Measurements from ENCODE around the gene TMEM200A. TPM values are rescaled to one million over a fixed set of nuclear protein-coding genes. Genes with fewer than 3 reads are reported as not detected.

Gene TMEM200A
- total and polyA plus RNA-seq, 2 experiments from 2014 or later, result 44.5 to 47.0 TPM

DNA sequence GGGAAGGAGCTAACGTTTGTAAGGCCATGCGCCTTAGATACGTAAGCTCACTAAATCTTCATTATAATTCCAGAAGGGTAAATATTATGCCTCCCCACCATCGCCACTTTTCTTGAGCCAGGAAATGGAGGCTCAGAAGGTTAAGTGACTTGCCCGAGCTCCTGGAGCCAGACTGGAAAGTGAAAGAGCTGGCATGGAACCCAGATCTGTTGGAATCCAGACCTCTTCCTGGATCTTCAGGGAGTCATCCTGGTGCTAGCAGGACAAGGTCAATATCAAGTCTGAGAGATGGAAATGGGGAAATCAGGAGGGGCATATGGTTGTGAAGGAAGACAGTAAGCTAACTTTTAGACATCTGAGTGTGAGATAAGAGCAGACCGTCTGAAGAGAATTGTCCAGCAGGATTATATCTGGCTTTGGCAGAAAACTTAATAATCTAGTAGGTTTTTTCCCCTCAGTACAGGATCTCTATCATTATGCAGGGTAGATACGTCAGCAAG, 6.2 kb downstream of the TMEM200A start:
- 74 to 80% methylated on average over 7 of the region's 7 CpGs for WGBS, 2 experiments (ENCODE audit: low coverage in 1 of 2, low lambda C conversion rate in 2 of 2, missing lambda C conversion rate in 2 of 2)
- Histone ChIP-seq H3K27me3 (replicated peaks; ENCODE audit: insufficient read depth) (no peaks in the 10 kb centered on the region), H3K79me2 (ENCODE audit: insufficient read depth) (peaks cover 100% of the 10 kb centered on the region), H3K4me1 (ENCODE audit: insufficient read depth) (peaks cover 25% of the 10 kb centered on the region), H3K4me2 (ENCODE audit: unreplicated experiment) (peak overlapping the region; percentile 2), H4K20me1 (ENCODE audit: insufficient read depth) (no peaks in the 10 kb centered on the region), H2AFZ (no peak overlapping the region), H3K9me3 (ENCODE audit: low read depth) (no peaks in the 10 kb centered on the region), H3K9me2 (ENCODE audit: insufficient read depth) (no peaks in the 10 kb centered on the region), H3K27ac (no peak overlapping the region), H3K36me3 (ENCODE audit: low read depth) (peaks cover 7% of the 10 kb centered on the region; the same call in 1 of the 2 replicates), H3F3A (ENCODE audit: insufficient read depth) (no peaks in the 10 kb centered on the region), H3K4me3 (no peak overlapping the region), H3K9ac (no peak overlapping the region)
- in situ Hi-C loops (cut with MboI), result no loop called here
- no peak for DNase-seq
- TF ChIP-seq EZH2 (IDR thresholded peaks at IDR 0.05; ENCODE audit: insufficient read depth, poor library complexity, severe bottlenecking), result no peak
- no peak for TF ChIP-seq EZH2phosphoT487 (IDR thresholded peaks at IDR 0.05; ENCODE audit: insufficient read depth, low read depth)

- H2AFZ ChIP-seq, result no peak overlapping the region
- in situ Hi-C loops (cut with MboI), result no loop called here
- peaks cover 7% of the 10 kb centered on the region; the same call in 1 of the 2 replicates for H3K36me3 ChIP-seq (ENCODE audit: low read depth)
- no peaks in the 10 kb centered on the region for H3K9me3 ChIP-seq (ENCODE audit: low read depth)
- H3K27me3 ChIP-seq (replicated peaks; ENCODE audit: insufficient read depth), result no peaks in the 10 kb centered on the region
- no peaks in the 10 kb centered on the region for H4K20me1 ChIP-seq (ENCODE audit: insufficient read depth)
- H3K79me2 ChIP-seq (ENCODE audit: insufficient read depth), result peaks cover 100% of the 10 kb centered on the region
- no peak for DNase-seq
- H3K4me1 ChIP-seq (ENCODE audit: insufficient read depth), result peaks cover 22% of the 10 kb centered on the region
- 59 to 67% methylated on average over 1 of the region's 1 CpG for WGBS, 2 experiments (ENCODE audit: low coverage in 1 of 2, low lambda C conversion rate in 2 of 2, missing lambda C conversion rate in 2 of 2)
- no peaks in the 10 kb centered on the region for H3F3A ChIP-seq (ENCODE audit: insufficient read depth)
- TF ChIP-seq EZH2 (IDR thresholded peaks at IDR 0.05; ENCODE audit: insufficient read depth, poor library complexity, severe bottlenecking) (no peak), EZH2phosphoT487 (IDR thresholded peaks at IDR 0.05; ENCODE audit: insufficient read depth, low read depth) (no peak)
- H3K27ac ChIP-seq, result no peak overlapping the region
- H3K9me2 ChIP-seq (ENCODE audit: insufficient read depth), result no peaks in the 10 kb centered on the region
- no peak overlapping the region for H3K4me2 ChIP-seq (ENCODE audit: unreplicated experiment)
- no peak overlapping the region for H3K9ac ChIP-seq
- H3K4me3 ChIP-seq, result no peak overlapping the region
Observed at GRCh38 chr6:130372786-130373185, 7.0 kb downstream of the TMEM200A start.

- Histone ChIP-seq H4K20me1 (ENCODE audit: insufficient read depth) (no peaks in the 10 kb centered on the region), H3K27ac (no peak overlapping the region), H2AFZ (no peak overlapping the region), H3F3A (ENCODE audit: insufficient read depth) (no peaks in the 10 kb centered on the region), H3K9ac (no peak overlapping the region), H3K27me3 (replicated peaks; ENCODE audit: insufficient read depth) (no peaks in the 10 kb centered on the region), H3K4me3 (no peak overlapping the region), H3K4me2 (ENCODE audit: unreplicated experiment) (no peak overlapping the region), H3K4me1 (ENCODE audit: insufficient read depth) (peaks cover 12% of the 10 kb centered on the region; the same call in 1 of the 2 replicates), H3K9me3 (ENCODE audit: low read depth) (no peaks in the 10 kb centered on the region), H3K36me3 (ENCODE audit: low read depth) (peaks cover 7% of the 10 kb centered on the region; the same call in 1 of the 2 replicates), H3K79me2 (ENCODE audit: insufficient read depth) (peaks cover 100% of the 10 kb centered on the region), H3K9me2 (ENCODE audit: insufficient read depth) (no peaks in the 10 kb centered on the region)
- DNase-seq, result no peak
- WGBS, 2 experiments (ENCODE audit: low coverage in 1 of 2, low lambda C conversion rate in 2 of 2, missing lambda C conversion rate in 2 of 2), result 98 to 100% methylated on average over 2 of the region's 2 CpGs
- in situ Hi-C loops (cut with MboI), result no loop called here
- TF ChIP-seq EZH2 (IDR thresholded peaks at IDR 0.05; ENCODE audit: insufficient read depth, poor library complexity, severe bottlenecking) (no peak), EZH2phosphoT487 (IDR thresholded peaks at IDR 0.05; ENCODE audit: insufficient read depth, low read depth) (no peak)
Observed at GRCh38 chr6:130373992-130374391, 8.2 kb downstream of the TMEM200A start.

- Histone ChIP-seq H4K20me1 (ENCODE audit: insufficient read depth) (no peaks in the 10 kb centered on the region), H3F3A (ENCODE audit: insufficient read depth) (no peaks in the 10 kb centered on the region), H3K36me3 (ENCODE audit: low read depth) (peaks cover 7% of the 10 kb centered on the region; the same call in 1 of the 2 replicates), H3K4me3 (no peak overlapping the region), H2AFZ (no peak overlapping the region), H3K4me2 (ENCODE audit: unreplicated experiment) (no peak overlapping the region), H3K9me3 (ENCODE audit: low read depth) (no peaks in the 10 kb centered on the region), H3K27me3 (replicated peaks; ENCODE audit: insufficient read depth) (no peaks in the 10 kb centered on the region), H3K79me2 (ENCODE audit: insufficient read depth) (peaks cover 100% of the 10 kb centered on the region), H3K9ac (no peak overlapping the region), H3K9me2 (ENCODE audit: insufficient read depth) (no peaks in the 10 kb centered on the region), H3K27ac (no peak overlapping the region), H3K4me1 (ENCODE audit: insufficient read depth) (peaks cover 9% of the 10 kb centered on the region; the same call in 1 of the 2 replicates)
- in situ Hi-C loops (cut with MboI), result no loop called here
- DNase-seq, result no peak
- TF ChIP-seq EZH2phosphoT487 (IDR thresholded peaks at IDR 0.05; ENCODE audit: insufficient read depth, low read depth), result no peak
- no peak for TF ChIP-seq EZH2 (IDR thresholded peaks at IDR 0.05; ENCODE audit: insufficient read depth, poor library complexity, severe bottlenecking)
- 91 to 93% methylated on average over 1 of the region's 1 CpG for WGBS, 2 experiments (ENCODE audit: low coverage in 1 of 2, low lambda C conversion rate in 2 of 2, missing lambda C conversion rate in 2 of 2)
Observed at GRCh38 chr6:130376936-130377335, 11.1 kb downstream of the TMEM200A start.
